GM21381 (cell line): ENCODE results near the gene KIF23.

ENCODE experiments used
- ATAC-seq: cut with Tn5 transposase; IDR thresholded peaks from one replicate; pipeline ENCODE4 v1.9.1; 2021; ENCODE audit warnings: mild to moderate bottlenecking, moderate library complexity; ENCODE audit not compliant: unreplicated experiment

KIF23 gene

DNA sequence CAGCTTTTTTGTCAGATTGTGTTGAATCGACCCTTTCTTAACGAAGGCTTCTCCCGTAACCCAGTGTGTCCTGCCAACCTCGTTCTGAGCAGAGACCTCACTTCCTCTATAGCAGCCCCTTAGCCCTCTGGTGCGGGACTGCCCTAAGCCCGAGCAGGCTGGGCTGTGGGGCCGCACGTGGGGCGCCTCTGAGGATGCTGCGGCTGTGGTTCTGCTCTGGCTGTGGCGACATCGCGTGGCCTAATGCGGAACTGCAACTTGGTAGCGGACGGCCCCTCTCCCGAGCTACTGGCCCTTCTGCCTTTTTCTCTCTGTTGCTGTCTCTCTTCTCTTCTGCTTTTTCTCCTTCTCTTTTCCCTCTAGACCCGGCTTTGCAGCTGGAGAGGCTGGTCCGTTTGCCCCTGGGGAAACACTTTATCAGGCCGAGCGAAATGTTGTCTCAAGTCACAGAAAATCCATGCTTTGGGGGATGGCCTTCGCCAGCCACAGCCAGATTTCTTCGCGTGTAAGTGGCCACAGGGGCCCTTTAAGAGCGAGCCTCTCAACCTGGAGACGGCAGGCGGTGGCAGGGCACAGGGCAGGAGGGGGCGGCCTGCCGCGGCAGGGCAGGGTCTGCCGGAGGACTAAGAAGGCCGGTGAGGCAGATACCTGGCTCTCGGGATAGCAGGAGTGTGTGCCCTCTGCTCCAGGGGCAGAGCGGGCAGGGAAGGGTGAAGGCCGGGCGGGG lies 19.4 kb upstream of the KIF23 start:
- no peak for ATAC-seq

DNA sequence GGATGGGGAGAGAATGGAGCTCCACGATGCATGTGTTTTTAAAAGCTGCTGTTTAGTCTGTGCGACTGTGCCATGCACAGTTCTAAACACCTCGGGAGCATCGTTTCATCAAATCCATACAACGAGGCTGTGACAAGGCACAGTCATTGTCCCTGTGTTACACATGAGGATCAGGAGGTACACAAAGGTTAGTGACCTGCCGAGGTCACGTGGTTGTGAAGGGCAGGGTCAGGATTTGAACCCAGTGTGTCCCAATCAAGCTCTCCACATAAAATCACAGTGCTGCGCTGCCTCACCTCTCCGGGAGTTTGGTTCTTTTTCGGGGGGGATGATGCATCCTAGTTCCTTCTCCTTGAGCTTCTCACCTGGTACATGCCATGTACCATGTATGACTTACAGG lies 18.7 kb upstream of the KIF23 start:
- ATAC-seq = no peak

DNA sequence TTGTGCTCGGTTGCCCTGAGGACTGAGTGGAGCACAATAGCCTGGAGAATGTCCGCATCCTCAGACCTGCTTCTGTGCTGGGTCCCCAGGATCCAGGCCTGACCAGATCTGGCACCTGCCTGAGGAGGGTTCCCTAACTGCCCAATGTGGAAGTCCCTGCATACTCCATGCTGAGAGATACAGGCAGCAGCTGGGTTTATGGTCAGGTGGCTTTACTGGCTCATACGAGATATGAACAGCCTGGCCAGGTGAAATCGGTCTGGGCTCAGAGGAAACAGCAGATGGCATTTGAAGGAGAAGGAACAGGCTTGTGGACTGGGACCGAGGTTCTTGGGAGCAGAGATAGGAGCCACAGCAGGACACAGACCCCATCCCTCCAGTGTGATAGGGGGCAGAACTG lies 18.2 kb upstream of the KIF23 start:
- ATAC-seq = no peak

DNA sequence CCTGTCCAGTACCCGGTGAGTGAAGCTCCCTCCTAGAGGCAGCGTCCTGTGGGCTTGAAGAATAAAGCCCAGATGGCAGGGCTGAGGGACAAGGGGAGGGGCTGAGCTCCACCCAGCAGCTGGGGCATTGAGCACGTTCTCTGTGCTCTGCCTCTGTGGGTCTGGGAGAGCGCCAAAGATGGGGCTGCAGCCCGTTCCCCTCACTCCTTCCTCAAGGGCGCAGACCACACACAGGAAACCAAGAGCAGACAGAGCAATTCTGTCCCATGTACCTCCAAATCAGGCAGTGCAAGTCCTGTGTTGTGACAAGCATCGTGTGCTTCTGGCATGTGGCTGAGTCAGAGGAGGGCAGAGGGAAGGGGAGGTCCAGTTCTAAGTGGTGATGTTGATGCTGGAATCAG lies 15.7 kb upstream of the KIF23 start:
- ATAC-seq = no peak

DNA sequence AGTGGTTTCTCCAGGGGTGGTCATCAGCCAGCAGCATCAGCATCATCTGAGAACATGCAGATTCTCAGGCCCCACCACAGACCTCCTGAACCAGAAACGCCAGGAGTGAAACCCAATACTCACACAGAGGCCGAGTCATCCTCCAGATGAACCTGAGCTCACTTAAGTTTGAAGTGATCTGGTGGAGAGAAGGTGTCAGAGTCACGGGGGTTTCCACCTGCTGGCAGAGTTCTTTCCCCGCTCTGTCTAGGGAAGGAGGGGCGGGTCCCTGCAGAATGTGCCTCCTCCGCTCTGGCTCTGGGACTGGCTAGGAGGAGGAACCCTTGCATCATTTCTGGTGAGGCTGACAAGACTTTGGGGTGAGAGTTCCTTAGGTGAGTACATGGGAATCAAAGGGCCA lies 13.3 kb upstream of the KIF23 start:
- ATAC-seq = no peak

DNA sequence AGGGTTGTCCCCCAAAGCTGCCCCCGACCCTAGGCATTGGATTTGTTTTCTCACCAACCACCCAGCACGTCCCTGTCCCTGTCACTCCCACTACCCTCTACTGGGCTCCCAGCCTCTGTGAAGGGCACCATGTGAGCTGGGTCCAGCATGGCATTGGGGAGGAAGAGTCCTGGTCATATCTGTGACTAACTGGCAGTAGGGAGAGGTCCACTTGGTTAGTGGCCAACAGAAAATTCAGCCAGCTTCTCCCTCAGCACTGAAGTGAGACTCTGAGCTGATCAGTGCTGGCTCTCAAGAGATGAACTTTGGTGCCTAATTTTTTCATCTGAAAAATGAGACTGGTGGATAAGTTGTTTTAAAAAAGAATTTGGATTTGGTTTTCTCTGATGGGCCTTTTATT lies 11.3 kb upstream of the KIF23 start:
- ATAC-seq = no peak

DNA sequence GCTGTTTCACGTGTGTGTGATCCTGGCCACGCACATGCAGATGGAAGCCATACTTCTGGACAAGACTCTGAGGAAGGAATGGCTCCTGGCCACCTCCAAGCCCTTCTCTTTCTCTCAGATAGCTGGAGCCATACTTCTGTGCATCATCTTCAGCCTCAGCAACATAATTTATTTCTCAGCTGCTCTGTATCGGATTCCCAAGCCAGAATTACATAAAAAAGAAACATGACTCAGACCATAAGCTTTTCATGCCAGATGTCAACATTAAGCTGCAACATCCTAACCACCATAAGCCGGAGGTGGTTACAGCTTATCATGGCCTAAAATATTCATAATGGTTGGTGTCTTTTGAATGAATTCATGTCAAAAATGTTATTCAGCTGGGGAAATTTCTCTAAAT lies 10.6 kb upstream of the KIF23 start:
- no peak for ATAC-seq

DNA sequence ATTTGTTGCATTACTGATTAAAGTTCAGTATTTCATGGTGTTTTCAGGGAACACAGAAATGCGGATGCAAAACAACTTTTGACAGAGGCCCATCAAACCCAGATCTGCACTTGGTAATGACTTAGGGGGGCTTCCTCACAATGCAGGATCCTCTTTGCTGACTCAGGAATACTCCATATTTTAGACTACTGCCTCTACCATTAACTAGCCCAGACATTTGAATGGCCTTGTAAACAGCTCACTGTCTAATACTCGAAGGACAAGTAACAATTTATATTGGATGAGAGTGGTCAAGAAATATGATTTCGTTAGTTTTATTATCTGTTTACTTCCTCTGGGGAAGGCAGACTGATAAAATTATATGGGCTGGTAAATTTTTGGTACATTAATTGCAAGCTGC lies 9.0 kb upstream of the KIF23 start:
- no peak for ATAC-seq

DNA sequence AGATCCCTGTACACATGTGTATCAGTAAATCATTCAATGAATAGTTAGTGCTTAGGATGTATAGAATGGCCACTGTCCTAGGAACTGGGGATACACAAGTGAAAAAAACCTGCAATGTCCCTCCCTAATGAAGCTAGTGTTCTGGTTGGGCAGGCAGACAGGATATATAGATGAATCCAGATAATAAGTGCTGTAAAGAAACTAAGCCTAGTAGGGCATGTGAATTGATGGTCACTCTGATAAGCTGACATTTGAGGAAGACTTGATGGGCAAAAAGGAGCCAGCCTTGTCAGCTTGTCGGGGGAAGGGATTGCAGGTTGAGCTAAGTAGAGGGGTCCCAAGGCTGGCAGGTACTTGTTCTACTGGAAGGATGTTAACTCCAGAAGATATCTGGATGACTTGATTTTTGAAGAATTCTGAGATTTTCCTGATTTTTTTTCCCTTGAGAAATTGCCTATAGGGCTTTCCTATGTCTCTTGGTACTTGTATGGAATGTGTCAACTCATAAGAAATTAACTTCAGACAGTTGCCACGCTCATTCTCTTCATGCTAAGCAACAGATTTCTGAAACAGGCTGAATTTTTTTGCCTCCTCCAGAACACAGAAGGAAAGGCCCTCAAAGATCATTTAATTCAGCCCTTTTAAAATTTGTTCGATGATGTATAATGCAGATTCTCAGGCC lies 6.3 kb upstream of the KIF23 start:
- ATAC-seq = no peak

DNA sequence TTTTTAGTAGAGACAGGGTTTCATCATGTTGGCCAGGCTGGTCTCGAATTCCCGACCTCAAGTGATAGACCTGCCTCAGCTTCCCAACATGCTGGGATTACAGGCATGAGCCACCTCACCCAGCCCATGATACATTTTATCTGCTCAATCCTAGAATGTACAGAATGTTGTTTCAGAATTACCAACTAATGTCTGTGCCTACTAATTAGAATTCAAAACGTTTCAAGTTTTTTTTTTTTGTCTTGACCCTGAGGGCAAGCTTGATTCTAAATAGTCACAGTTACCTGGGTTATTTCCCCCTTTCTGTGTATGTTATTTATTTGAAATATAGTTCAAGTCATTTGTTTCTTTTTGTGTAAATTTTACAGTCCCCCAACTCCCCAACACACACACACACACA lies 5.3 kb upstream of the KIF23 start:
- no peak for ATAC-seq

DNA sequence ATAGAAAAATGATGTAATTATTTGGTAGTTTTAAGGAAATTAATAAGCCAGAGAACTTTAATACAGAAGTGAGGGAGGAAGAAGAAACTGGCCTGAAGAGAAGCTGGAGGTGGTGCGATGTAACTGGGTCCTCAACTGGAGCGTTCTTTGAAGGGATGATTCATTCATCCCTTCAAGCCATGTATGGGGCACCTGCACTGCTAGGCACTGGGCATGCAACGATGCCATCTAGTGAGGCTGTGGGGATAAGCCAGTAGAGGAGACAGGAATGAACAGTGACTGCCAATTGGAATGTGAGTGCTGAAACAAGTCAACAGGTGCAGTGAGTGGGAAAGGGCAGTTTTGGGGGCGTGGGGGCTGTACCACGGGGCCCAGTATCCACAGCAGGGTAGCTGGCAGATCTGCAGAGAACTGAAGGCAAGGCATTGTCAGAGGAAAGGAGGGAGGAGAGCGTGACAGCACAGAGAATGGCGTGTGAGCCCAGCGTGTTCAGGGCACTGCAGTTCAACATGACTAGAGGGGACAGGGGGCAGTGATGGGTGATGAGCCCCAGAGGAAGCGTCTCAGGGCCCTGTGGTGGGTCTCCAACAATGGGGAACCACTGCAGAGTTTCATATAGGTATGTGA lies 3.8 kb upstream of the KIF23 start:
- ATAC-seq = no peak

DNA sequence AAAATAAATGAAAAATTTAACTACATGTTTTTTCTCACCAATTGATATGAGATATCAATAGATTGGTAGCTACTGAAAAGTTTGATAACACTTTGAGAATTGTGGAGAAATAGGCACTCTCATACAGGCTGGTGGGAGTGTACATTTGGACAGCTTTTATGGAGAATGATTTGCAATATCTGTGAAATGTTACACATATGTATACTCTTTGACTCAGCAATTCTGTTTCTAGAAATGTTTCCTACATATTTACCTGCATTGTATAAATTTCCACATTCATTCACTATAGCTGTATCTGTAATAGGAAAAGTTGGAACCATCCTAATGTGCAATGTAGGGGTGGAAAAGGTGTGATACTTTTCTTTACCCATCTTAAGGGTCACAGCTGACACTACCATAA lies 1.9 kb upstream of the KIF23 start:
- ATAC-seq = no peak

DNA sequence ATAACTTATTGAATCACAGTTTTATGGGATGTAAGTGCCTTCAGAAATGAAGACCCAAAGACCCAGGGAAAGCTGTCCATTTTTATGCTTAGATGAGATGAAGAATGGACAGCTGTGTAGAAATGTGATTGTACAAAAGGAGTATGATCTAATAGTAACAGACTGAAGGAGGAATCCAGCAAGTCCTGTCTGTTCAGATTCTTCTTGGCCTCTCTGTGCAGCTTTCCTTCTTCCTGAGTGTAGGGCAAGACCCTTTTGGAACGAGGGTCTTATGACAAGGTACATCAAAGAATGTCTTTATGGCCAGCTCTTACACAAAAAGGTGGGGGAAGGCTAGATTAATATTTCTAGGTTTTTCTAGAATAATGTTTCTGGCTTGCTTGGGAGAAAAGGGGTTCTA lies 1.4 kb upstream of the KIF23 start:
- no peak for ATAC-seq

DNA sequence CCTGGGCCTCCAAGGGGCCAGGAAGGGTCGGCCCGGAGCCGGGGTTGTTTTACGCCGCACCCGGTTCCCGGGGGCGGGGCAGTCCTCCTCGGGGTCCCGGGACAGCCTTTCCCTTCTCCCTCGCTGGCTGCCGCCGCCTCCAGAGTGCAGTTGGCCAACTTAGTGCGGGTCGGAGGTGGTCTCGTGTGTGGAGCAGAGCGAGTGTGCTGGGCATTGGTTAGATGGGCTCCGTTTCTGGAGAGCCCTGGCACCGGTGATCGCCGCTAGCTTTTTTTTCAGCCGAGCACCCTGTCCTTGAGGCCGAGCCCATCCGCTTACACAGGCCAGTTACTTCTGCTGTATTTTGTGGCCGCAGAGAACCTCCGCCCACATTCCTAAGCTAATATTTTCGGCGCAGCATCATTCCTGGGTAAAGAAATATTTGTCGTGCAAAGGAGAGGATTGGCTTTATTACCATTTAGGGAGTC lies 585 bp downstream of the KIF23 start:
- peak; percentile 30 for ATAC-seq

DNA sequence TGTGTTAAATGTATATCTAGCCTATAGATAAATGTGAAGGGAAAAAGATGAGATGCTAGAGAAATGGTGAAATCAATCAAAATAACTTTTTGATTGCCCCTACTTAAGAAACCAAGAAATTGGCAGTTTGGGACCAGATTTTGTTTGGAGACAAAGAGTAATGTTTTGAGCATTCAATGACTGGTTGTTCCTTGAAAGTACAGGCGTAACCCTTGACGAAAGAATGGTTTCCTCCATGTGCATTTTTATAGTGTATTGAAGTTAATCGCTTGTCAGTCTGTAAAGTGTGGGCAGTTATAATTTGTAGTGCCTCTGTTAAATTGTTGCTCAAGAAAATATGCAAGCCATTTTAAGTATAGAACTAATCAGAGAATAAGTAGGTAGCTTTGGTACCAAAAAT lies 1.2 kb downstream of the KIF23 start:
- ATAC-seq = no peak

DNA sequence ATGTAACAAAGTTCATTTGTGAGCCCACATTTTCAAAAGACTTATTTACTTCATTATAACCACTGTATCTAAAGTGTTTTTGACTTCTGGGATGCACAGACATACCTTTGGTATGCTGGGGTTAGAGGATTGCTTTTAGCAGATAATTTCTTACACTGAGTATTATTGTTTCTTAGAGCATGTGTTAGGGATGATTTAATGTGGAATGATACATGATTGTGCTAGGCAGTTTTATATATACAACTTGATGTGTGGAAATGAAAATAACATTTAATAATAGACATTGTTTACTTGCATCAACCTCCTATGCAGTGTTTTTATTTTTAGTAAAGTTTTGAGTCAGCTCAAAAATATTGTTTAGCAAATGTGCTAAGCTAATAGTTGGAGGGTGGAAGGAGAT lies 3.4 kb downstream of the KIF23 start:
- ATAC-seq = no peak

DNA sequence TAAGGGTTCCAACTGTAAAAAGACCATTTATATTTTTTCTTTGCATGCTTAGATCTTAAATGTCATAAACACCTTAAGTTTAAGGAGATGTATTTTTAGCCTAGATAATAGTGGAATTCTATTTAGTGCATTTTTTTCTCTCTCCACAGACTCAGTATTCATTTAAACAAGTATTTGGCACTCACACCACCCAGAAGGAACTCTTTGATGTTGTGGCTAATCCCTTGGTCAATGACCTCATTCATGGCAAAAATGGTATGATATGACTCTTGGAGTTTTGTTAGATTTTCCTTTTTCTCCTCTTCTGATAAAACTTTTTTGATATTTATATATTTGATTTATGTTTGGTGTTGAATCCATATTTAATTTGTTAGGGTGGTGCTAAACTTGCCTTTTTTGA lies 7.3 kb downstream of the KIF23 start:
- no peak for ATAC-seq

DNA sequence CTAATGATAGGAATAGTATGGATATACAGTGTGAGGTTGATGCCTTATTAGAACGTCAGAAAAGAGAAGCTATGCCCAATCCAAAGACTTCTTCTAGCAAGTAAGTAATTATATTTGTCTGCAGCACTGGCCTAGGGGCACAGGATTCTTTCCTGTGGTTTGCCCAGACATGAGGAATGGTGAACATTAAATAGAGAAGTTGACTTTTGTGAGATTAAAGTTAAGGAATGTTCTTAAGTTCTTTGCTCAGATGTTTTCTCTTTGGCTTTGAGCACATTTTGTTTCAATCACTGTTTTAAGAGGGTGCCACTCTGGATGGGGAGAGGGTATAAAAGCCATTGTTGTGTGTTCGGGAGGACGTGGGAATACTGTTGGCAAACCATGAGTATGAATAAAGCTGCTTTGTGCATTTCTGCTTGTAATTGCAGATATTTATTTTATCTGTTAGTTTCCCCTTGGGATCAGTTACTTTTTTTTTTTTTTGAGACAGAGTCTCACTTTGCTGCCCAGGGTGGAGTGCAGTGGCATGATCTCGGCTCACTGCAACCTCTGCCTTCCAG lies 8.3 kb downstream of the KIF23 start:
- no peak for ATAC-seq

DNA sequence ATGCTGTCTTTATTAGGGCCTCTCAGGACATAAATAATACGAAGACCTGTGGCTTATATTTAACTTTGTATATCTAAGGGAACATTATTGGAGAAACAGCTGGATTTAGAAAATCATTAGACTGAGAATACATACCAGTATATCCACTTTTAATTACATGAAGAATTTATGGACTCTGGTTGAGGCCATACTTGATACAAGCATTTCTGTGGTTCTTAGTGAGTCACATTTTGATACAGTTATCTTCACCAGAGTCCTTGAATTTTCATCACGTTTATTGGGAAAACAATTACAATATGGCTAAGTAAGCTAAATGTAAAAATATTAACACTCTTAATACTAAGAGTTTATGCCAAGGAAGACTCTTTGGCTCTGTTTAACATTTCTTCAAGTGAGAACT lies 9.9 kb downstream of the KIF23 start:
- no peak for ATAC-seq

DNA sequence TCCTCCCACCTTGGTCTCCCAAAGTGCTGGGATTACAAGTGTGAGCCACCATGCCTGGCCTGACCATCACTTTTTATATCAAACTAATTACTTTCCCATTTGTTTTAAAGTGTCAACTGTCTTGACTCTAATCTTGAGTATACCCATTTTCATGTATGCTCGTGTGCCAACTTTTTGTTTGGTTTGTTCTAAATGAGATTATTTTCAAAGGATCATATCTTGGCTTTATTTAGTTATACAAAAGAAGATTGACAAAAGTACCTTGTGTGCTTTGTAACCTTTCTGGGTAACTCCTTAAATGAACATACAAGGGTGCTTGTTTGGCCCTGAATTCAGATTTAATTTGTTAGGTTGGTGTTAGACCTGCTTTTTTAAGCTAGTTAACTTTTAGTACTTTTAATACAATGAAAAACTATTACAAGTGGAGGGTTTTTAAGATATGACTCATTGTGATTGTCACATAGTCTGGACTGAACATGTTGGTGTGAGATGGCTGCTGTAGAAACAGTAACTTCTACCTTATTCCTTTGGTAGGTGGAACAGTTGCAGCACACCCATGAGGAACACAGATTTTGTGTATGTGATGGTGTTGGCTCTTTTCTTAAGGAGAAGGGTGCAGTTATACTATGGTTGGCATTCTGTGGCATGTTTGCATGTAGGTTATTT lies 10.7 kb downstream of the KIF23 start:
- no peak for ATAC-seq

DNA sequence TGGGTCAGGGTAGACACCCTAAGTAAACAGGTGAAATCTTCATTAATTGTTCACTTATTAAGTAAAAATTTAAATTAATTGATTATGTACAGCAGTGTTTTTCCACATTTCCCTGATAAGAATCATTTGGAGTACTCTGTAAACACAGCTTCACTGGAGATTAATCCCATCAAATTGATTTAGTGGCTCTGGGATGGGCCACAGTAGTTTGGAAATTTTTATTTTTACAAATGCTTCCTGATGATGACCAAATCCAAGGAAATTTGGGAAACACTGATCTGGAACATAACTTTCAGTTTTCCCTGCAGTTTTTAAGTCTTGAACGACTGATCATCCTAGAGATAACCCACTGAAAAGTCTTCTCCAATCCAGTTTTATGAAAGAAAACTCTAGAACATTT lies 19.7 kb downstream of the KIF23 start:
- ATAC-seq = no peak
